ENCODE data around the gene CHST8. TPM values are rescaled to one million over a fixed set of nuclear protein-coding genes. Genes with fewer than 3 reads are reported as not detected.

CHST8 gene, protein sequence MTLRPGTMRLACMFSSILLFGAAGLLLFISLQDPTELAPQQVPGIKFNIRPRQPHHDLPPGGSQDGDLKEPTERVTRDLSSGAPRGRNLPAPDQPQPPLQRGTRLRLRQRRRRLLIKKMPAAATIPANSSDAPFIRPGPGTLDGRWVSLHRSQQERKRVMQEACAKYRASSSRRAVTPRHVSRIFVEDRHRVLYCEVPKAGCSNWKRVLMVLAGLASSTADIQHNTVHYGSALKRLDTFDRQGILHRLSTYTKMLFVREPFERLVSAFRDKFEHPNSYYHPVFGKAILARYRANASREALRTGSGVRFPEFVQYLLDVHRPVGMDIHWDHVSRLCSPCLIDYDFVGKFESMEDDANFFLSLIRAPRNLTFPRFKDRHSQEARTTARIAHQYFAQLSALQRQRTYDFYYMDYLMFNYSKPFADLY
- under 1 TPM in 6 of 9 donors, not detected in 3; 0.12 to 0.88 (median 0.27) TPM for total RNA-seq
- polyA plus RNA-seq: under 1 TPM; 0.10 to 0.15 TPM
- long read RNA-seq, donor 1: 0 reads
- long read RNA-seq, donor 2, partial matches to known transcripts: 0 of 1 reads
- long read RNA-seq, donor 2, other reads (novel, unspliced or antisense): 0 of 1 reads
- long read RNA-seq, donor 3: 0 reads

DNA sequence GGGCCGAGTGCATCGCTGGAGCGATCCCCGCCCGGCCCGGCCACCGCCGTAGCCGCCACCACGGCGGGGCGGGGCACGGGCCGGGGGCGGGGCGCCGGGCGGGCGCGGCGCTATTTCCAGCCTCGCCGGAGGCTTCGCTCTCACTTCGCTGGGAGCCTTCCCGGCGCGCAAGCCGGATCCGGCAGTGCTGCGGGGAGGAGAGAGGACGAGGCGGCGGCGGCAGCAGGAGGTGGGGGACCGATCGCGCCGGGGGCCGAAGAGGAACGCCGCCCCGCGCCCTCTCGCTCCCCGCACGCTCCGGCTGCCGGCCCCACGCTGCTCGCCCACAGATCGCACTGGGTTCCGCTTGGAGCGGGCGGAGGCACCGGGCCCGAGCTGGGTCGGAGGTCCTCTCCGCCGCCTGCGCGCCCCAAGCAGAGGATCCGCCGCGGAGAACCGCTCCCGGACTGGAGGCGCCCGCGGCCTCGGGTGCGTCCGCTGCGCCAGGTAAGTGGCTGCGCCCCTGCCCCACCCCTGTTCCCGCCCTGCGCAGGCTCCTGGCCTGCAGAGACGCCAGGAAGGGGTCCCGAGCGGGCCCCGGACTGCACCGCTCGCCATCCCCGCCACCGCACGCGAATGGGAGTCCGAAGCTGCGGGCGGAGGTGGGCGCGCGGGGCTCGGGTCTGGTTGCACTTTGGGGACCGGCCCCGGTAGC lies at the start of gene CHST8:
CHST8 (plus strand) TSS at position 143 of the 694 bp plus-strand sequence. CDS start 67,309 bp downstream, outside the sequence.
- TF ChIP-seq, protein P1, sequence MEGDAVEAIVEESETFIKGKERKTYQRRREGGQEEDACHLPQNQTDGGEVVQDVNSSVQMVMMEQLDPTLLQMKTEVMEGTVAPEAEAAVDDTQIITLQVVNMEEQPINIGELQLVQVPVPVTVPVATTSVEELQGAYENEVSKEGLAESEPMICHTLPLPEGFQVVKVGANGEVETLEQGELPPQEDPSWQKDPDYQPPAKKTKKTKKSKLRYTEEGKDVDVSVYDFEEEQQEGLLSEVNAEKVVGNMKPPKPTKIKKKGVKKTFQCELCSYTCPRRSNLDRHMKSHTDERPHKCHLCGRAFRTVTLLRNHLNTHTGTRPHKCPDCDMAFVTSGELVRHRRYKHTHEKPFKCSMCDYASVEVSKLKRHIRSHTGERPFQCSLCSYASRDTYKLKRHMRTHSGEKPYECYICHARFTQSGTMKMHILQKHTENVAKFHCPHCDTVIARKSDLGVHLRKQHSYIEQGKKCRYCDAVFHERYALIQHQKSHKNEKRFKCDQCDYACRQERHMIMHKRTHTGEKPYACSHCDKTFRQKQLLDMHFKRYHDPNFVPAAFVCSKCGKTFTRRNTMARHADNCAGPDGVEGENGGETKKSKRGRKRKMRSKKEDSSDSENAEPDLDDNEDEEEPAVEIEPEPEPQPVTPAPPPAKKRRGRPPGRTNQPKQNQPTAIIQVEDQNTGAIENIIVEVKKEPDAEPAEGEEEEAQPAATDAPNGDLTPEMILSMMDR (IDR thresholded peaks at IDR 0.05): no peak
- TF ChIP-seq POLR2A (IDR thresholded peaks at IDR 0.05): peak in 1 of 2 donors; percentile 74
- peak within 1 kb of the TSS; percentile 23 to 64 (median 52) for H3K4me3 ChIP-seq
- ATAC-seq (peak in 3 of 4 donors; percentile 72 to 91 (median 76)), DNase-seq (peak; percentile 39 to 77 (median 51))
- no peak within 1 kb of the TSS for H3K27ac ChIP-seq
- 1 to 2% (median 1%) methylated on average over 32 to 96 of the region's 96 CpGs for WGBS, 4 donors
- H3K36me3 ChIP-seq: no peaks in the 10 kb centered on the region
- intact Hi-C loops (cut with DNase I): no loop called here
- peaks cover 23 to 76% (median 49%) of the 10 kb centered on the region in 9 donors for H3K27me3 ChIP-seq
- peaks cover 2 to 24% (median 14%) of the 10 kb centered on the region in 12 donors for H3K4me1 ChIP-seq
- no peaks in the 10 kb centered on the region for H3K9me3 ChIP-seq

DNA sequence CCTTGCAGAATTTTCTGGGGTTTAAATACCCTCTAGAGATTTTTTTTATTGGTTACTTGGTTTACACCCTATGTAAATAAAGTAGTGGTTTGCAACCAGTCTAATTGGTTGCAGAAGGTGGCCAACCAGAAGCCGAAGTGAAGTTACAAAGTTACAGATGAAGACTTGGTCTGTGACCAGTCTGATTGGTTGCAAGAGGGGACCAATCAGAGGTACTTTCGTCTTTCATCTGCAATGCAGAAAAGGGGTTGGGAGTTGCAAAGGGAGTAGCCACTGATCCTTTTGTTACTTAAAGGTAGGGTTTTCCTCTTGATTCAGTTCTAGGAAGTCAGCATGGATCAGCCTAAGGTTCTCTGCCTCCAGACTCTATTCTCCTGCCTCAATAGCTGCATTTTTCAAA lies 48.8 kb upstream of the CHST8 start:
- WGBS, 4 donors: 36 to 79% (median 58%) methylated on average over 2 of the region's 2 CpGs
- intact Hi-C loops (cut with DNase I): no loop called here
- peaks cover 0 to 24% (median 4%) of the 10 kb centered on the region in 9 donors for H3K27me3 ChIP-seq
- H3K36me3 ChIP-seq: no peaks in the 10 kb centered on the region
- DNase-seq: no peak
- H3K9me3 ChIP-seq: peaks cover 0 to 15% (median 7%) of the 10 kb centered on the region in 12 donors
- no peak overlapping the region for H3K4me3 ChIP-seq
- TF ChIP-seq, protein P1 (IDR thresholded peaks at IDR 0.05): no peak
- no peak for TF ChIP-seq POLR2A (IDR thresholded peaks at IDR 0.05)
- no peaks in the 10 kb centered on the region for H3K4me1 ChIP-seq
- ATAC-seq: no peak
- H3K27ac ChIP-seq: no peak overlapping the region

DNA sequence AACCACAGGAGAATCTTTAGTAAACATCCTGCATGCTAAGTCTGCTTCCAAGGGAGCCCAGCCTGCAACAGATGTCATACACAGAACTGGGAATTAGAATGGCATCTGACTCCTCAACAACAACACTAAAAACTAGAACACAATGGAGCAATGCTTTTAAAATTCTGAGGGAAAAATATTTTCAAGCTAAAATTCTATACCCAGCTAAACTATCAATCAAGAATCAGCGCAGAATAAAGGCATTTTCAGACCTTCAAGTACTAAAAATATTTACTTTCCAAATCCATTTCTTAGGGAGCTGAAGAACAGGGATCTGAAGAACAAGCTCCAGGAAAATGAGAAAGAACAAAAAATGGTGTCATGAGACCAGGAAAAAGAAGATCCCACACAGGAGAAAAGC lies 46.9 kb upstream of the CHST8 start:
- ATAC-seq: no peak
- intact Hi-C loops (cut with DNase I): no loop called here
- Histone ChIP-seq H3K4me3 (no peak overlapping the region), H3K4me1 (no peaks in the 10 kb centered on the region), H3K9me3 (peaks cover 0 to 15% (median 7%) of the 10 kb centered on the region in 12 donors), H3K27ac (no peak overlapping the region), H3K27me3 (peaks cover 0 to 20% (median 4%) of the 10 kb centered on the region in 9 donors), H3K36me3 (no peaks in the 10 kb centered on the region)
- no peak for TF ChIP-seq POLR2A (IDR thresholded peaks at IDR 0.05)
- TF ChIP-seq, protein P1 (IDR thresholded peaks at IDR 0.05): no peak
- DNase-seq: no peak
- WGBS, 4 donors: 69 to 80% (median 78%) methylated on average over 1 of the region's 1 CpG

DNA sequence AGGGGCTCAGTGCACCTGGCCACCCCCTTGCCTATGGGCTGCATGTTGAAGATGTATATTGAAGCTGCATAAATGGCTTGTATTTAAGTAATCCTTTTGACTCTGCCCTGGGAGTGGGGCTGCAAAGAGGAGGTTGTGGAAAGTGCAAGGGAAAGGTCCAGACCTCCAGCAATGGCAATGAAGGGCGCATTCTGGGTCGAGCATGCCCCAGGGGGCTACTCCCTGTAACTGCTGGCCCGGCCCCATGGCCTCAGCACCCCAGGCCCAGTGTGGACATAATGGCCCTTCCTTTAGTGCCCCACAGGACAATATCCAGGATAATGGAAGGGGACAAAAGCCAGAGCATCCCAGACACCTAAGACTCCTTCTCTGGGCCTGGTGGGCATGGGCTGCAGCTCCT lies 43.1 kb upstream of the CHST8 start:
- DNase-seq: no peak
- WGBS, 4 donors: 60 to 74% (median 65%) methylated on average over 3 of the region's 3 CpGs
- Histone ChIP-seq H3K4me3 (no peak overlapping the region), H3K27me3 (peaks cover 0 to 13% (median under 1%) of the 10 kb centered on the region in 9 donors), H3K36me3 (no peaks in the 10 kb centered on the region), H3K27ac (no peak overlapping the region), H3K9me3 (peaks cover 0 to 15% (median 7%) of the 10 kb centered on the region in 12 donors), H3K4me1 (no peaks in the 10 kb centered on the region)
- no peak for ATAC-seq
- TF ChIP-seq, protein P1 (IDR thresholded peaks at IDR 0.05): no peak
- TF ChIP-seq POLR2A (IDR thresholded peaks at IDR 0.05): no peak
- intact Hi-C loops (cut with DNase I): no loop called here
